Smooth muscle cell (in vitro differentiated cells): ENCODE measurements around the gene CBS. TPM values are rescaled to one million over a fixed set of nuclear protein-coding genes. Genes with fewer than 3 reads are reported as not detected.
"Not testable (repeated sequence)": the region's sequence is repeated elsewhere in the genome, so short reads cannot be mapped to it uniquely, and the experiment has no call there.

Experiments
- DNase-seq: peaks from one replicate; lab custom pipeline; 2025; ENCODE audit not compliant: unreplicated experiment; lab: John Stamatoyannopoulos, UW
- H2AFZ ChIP-seq: fragments of 200-600 bp; sonication (generic); 2 replicates; pipeline ENCODE4 v1.6.0; 2016; ENCODE audit warnings: antibody characterized with exemption, low read depth, mild to moderate bottlenecking
- H3F3A ChIP-seq: fragments of 200-600 bp; sonication (generic); 2 replicates; pipeline ENCODE4 v1.6.0; 2017; ENCODE audit warnings: antibody characterized with exemption, low read depth
- H3K27ac ChIP-seq: fragments of 200-600 bp; sonication (generic); 2 replicates; pipeline ENCODE4 v1.5.1; 2016; ENCODE audit warnings: low read depth, mild to moderate bottlenecking
- H3K27me3 ChIP-seq: fragments of 200-600 bp; sonication (generic); 2 replicates; pipeline ENCODE4 v1.6.1; 2016; ENCODE audit warnings: low read depth, mild to moderate bottlenecking
- H3K36me3 ChIP-seq: fragments of 200-600 bp; sonication (generic); 2 replicates; pipeline ENCODE4 v1.5.1; 2016; ENCODE audit warnings: low read depth
- H3K4me1 ChIP-seq: fragments of 200-600 bp; sonication (generic); 2 replicates; pipeline ENCODE4 v1.5.1; 2016; ENCODE audit warnings: low read depth
- H3K4me2 ChIP-seq: fragments of 200-600 bp; sonication (generic); 2 replicates; pipeline ENCODE4 v1.6.0; 2016; ENCODE audit warnings: mild to moderate bottlenecking
- H3K4me3 ChIP-seq: fragments of 200-600 bp; sonication (generic); 2 replicates; pipeline ENCODE4 v1.5.1; 2016; ENCODE audit warnings: mild to moderate bottlenecking
- H3K79me2 ChIP-seq: fragments of 200-600 bp; sonication (generic); 2 replicates; pipeline ENCODE4 v1.6.0; 2016; ENCODE audit warnings: low read depth, mild to moderate bottlenecking
- H3K9ac ChIP-seq: fragments of 200-600 bp; sonication (generic); 2 replicates; pipeline ENCODE4 v1.6.0; 2016; ENCODE audit warnings: low read depth
- H3K9me3 ChIP-seq: fragments of 200-600 bp; sonication (generic); replicated peaks from 2 replicates; pipeline ENCODE4 v1.5.1; 2016; ENCODE audit warnings: low read depth
- H4K20me1 ChIP-seq: fragments of 200-600 bp; sonication (generic); 2 replicates; pipeline ENCODE4 v1.6.0; 2016; ENCODE audit warnings: low read depth
- WGBS: methylation state at CpG from one replicate; pipeline ENCODE4 v1.1.7; 2016; ENCODE audit warnings: low lambda C conversion rate; 5-methylcytosine and 5-hydroxymethylcytosine counted together
- polyA plus RNA-seq: library from polyadenylated mRNA; unstranded; fragments of >200 nt; fragmentation: Nextera tagmentation; extraction: Ambion mirVana; gene quantifications from 2 replicates; pipeline ENCODE4 v1.2.1, GENCODE V29; 2016
- total RNA-seq: library from RNA; depleted of rRNA; stranded (reverse); fragments of >200 nt; gene quantifications from 2 replicates; pipeline ENCODE4 v1.2.3, GENCODE V29; 2014

The CBS gene
- total and polyA plus RNA-seq, 2 experiments from 2014 or later: 18.5 to 44.5 TPM

DNA sequence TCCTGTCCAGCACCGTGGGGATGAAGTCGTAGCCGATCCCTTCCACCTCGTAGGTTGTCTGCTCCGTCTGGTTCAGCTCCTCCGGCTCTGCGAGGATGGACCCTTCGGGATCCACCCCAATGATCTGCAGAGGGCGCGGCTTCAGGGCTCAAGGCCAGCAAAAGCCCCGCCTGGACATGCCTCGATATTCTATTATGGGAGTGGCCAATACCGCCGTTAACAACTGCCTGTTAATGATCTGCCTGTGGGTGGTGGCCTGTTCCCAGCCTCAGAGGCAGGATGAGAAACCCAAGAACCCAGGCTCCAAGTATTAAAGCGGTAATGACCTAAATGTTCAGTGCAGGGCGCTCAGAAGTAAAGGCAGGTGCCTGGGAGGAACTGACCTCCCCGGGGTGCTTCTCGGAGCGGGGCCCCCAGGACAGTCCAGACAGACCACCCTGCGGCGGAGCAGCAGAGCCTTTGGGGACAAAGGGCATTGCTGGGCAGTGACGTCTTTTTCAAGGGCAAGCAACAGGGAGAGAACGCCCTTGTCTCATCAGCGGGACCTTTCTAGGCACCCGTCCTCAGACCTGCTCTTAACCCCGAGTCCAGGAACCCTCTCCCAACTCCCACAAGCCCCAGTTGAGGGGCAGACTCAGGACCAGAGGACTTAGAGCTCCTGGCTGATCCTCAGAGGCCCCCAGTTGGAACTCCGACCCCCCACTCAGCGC, 12.5 kb downstream of the CBS start:
- H3K9ac ChIP-seq, H3K4me1 ChIP-seq, H3K4me2 ChIP-seq, H3K36me3 ChIP-seq, H4K20me1 ChIP-seq, H3K27ac ChIP-seq, H3K9me3 ChIP-seq, H3F3A ChIP-seq, H3K27me3 ChIP-seq, DNase-seq, H2AFZ ChIP-seq, H3K79me2 ChIP-seq, H3K4me3 ChIP-seq: not testable (repeated sequence)
- WGBS: no CpG with 5 or more reads among the region's 28 CpGs

DNA sequence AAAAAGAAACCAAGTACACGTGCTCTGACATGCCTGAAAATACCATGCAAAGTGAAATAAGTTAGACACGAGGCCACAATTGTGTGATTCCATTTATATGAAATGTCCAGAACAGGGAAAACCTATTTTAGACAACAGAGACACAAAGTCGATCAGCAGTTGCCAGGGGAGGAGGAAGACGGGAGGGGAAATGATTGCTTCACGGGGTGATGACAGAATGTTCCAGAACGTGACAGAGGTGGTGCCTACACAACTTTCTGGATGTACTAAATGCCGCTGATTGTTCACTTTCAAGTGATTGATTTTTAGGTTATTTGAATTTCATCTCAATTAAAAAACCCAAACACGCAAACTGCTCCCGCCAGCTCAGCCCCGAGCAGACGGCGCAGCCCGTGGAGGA, 22.5 kb downstream of the CBS start:
- H3K79me2 ChIP-seq, H4K20me1 ChIP-seq, H3K9me3 ChIP-seq, H3K4me3 ChIP-seq, H3K4me2 ChIP-seq, H3K9ac ChIP-seq, H3K4me1 ChIP-seq, DNase-seq, H3F3A ChIP-seq, H3K27ac ChIP-seq, H3K27me3 ChIP-seq, H2AFZ ChIP-seq, H3K36me3 ChIP-seq: not testable (repeated sequence)
- WGBS: no CpG with 5 or more reads among the region's 13 CpGs

DNA sequence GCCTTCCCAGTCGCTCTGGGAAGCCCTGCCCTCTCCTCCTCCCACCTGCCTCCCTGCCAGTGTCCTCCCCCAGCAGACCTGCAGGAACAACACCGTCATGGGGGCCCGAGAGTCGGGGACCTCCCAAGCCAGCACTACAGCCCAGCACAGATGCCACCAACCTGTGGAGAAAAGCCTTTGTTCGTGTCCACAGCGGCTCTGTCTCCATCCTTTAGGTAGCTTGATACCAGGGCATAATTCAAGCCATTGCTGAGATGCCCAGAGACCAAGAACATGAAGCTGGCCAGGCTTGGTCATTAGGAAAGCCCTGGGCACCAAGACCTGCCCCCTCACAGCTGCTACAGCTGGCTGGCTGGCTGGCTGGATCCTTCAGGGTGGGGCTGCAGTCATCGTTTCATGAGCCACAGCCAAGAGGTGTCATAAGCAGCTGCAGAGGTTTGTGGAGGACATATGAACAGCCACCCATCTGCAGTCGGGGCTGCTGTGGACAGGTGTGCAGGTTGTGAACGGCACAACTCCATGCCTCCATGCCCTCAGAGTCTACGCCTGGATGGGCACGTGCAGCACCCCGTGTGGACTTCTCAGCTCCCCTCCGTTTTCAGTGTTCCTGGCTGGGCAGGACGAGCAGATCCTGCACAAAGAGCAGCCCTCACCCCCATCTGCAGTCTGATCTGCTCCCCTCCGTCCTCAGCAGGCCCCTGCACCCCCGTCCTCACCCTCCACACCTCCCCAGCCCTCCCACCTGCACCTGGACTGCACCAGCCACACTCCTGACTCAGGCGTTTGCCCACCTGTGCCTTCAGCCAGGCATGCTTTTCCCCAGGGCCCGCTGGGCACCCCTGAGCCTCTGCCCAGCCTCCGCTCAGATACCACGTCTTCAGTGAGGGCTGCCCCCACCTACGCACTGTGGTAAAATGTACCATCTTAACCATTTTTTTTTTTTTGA, 29.5 kb downstream of the CBS start:
- not testable (repeated sequence) for H3K79me2 ChIP-seq, H2AFZ ChIP-seq, H4K20me1 ChIP-seq, H3K27ac ChIP-seq, H3K4me2 ChIP-seq, H3K27me3 ChIP-seq, H3K4me3 ChIP-seq, DNase-seq, H3F3A ChIP-seq, H3K4me1 ChIP-seq, H3K9me3 ChIP-seq, H3K9ac ChIP-seq, H3K36me3 ChIP-seq
- WGBS: 69% methylated on average over 9 of the region's 21 CpGs

DNA sequence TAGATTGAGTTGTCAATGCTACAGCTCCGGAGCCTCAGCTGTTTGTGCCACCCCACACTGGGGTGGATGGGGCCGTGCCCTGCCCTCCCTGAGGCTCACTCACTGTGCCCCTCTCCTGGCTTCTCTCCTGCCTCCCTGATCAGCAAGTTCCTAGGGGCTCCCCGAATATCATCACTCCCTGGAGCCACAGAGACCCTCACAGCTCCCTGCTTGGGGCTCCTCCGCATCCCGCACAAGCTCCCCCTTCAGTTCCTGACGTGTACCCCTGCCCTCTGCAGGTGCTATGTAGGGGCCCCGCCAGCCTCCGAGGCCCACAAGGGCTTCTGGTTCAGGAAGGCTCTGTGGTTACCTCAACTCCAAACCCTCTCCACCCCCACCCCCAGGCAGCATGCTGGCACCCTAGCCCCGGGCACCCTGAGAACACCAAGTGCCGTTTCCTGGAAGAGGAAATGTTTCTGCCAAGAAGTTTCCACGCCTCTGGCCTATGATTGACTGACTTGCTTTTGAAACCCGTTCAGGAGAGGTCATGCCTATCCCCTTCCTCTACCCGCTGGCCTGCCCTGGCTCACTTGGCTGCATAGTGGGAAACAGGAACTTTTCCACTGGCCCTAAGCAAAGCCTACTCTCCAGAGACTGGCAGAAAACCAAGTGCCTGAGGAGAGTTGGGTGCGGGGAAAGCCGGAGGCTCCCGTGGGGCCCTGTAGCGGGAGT, 30.3 kb downstream of the CBS start:
- H3K36me3 ChIP-seq, H3K9ac ChIP-seq, H3K79me2 ChIP-seq, H3F3A ChIP-seq, H3K4me3 ChIP-seq, H3K4me1 ChIP-seq, H3K4me2 ChIP-seq, DNase-seq, H4K20me1 ChIP-seq, H2AFZ ChIP-seq, H3K27ac ChIP-seq, H3K27me3 ChIP-seq, H3K9me3 ChIP-seq: not testable (repeated sequence)
- 87% methylated on average over 3 of the region's 17 CpGs for WGBS

DNA sequence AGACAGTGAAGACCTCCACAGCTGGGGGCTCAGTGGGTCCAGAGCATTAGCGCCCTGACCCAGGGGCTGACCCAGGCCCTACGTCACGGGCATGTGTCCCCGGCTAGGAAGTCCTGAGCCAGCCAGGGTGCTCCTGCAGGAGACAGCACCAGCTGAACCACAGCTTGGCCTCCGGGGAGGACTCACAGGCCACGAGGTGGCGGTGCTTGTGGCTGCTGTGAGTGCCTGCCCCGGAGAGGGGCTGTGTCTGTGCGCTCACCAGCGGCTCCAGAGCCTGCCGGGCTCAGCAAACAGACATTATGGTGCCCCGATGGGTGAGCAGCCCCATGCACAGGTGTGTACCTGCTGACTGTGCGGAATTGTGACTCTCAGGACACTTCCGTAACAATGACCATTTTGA, 31.1 kb downstream of the CBS start:
- H3K4me3 ChIP-seq, DNase-seq, H4K20me1 ChIP-seq, H3K4me1 ChIP-seq, H3K36me3 ChIP-seq, H3K9ac ChIP-seq, H3K9me3 ChIP-seq, H3K79me2 ChIP-seq, H3K27ac ChIP-seq, H3F3A ChIP-seq, H3K27me3 ChIP-seq, H2AFZ ChIP-seq, H3K4me2 ChIP-seq: not testable (repeated sequence)
- 90% methylated on average over 6 of the region's 14 CpGs for WGBS

DNA sequence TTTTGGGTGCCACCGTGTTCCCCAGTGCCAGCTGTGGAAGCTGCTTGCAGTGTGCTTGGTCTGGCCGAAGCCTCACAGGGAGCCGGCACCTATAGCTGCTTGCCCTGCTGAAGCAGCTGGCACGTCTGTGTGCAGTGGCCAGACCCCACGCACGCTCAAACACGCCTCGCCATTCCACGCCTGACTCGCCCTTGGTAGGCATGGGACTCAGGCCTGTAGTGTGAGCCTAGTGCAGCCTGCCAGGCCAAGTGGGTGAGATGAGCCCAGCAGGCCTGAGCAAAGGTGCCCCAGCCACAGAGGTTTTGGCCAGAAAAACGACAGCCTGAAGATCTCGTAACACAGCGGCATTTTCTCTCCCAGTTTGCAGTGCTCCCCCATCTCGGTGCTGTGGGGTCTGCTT, 32.3 kb downstream of the CBS start:
- not testable (repeated sequence) for H3F3A ChIP-seq, H3K4me2 ChIP-seq, H3K9me3 ChIP-seq, H3K4me1 ChIP-seq, H3K27me3 ChIP-seq, H3K4me3 ChIP-seq, H3K9ac ChIP-seq, H3K36me3 ChIP-seq, H3K79me2 ChIP-seq, H3K27ac ChIP-seq, H2AFZ ChIP-seq, H4K20me1 ChIP-seq, DNase-seq
- 97% methylated on average over 4 of the region's 14 CpGs for WGBS

DNA sequence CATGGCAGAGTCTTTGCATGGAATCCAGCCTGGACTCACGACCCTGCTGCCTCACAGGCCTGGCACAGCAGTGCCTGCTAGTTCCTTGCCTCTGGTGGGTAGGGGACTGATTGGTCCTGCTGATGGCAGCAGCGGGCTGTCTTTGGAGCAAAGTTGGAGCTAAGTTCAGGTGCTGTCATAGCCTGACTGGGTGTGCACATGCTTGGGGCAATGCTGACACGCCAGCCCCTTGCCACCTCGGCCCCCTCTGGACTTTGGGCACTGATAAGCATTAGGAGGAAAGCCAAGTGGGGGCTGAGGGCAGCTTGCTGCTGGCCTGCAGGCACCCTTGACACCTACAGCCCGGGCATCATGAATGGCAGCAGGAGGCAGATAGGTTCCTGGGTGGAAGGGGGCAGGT, 33.5 kb downstream of the CBS start:
- not testable (repeated sequence) for H3K4me2 ChIP-seq, DNase-seq, H3K27me3 ChIP-seq, H3K9me3 ChIP-seq, H3K36me3 ChIP-seq, H3K9ac ChIP-seq, H3K27ac ChIP-seq, H3K4me1 ChIP-seq, H3F3A ChIP-seq, H3K79me2 ChIP-seq, H4K20me1 ChIP-seq, H2AFZ ChIP-seq, H3K4me3 ChIP-seq
- WGBS: 88% methylated on average over 5 of the region's 5 CpGs

DNA sequence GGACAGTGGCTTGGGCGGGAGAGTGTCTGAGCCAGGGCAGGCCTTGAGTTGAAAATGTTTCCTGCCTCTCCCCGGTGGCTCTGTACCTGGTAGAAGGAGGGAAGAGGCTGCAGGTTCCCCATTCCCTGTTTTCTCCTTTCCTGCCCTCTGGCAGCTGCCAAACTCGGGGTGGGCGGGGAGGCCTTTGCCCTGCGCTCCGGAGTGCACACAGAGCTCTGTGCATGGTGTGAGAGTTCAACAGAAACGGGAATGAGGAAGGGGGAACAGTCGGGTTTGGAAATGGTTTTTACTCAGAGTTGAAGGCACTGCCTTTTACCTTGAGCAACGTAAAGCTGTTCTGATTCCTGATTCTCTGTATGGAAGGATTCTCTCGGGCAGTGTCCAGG, 37.0 kb downstream of the CBS start:
- not testable (repeated sequence) for H3K4me1 ChIP-seq, H3K27me3 ChIP-seq, H3K79me2 ChIP-seq, H3K4me2 ChIP-seq, H3K36me3 ChIP-seq, H3F3A ChIP-seq, H2AFZ ChIP-seq, H3K9me3 ChIP-seq, H4K20me1 ChIP-seq, DNase-seq, H3K4me3 ChIP-seq, H3K27ac ChIP-seq, H3K9ac ChIP-seq
- 97% methylated on average over 5 of the region's 10 CpGs for WGBS
